ENCODE data around the gene TRNP1. TPM values are rescaled to one million over a fixed set of nuclear protein-coding genes. Genes with fewer than 3 reads are reported as not detected.

The TRNP1 gene
- polyA plus RNA-seq, 1 donor from 2014 or later, result 11.0 TPM

DNA sequence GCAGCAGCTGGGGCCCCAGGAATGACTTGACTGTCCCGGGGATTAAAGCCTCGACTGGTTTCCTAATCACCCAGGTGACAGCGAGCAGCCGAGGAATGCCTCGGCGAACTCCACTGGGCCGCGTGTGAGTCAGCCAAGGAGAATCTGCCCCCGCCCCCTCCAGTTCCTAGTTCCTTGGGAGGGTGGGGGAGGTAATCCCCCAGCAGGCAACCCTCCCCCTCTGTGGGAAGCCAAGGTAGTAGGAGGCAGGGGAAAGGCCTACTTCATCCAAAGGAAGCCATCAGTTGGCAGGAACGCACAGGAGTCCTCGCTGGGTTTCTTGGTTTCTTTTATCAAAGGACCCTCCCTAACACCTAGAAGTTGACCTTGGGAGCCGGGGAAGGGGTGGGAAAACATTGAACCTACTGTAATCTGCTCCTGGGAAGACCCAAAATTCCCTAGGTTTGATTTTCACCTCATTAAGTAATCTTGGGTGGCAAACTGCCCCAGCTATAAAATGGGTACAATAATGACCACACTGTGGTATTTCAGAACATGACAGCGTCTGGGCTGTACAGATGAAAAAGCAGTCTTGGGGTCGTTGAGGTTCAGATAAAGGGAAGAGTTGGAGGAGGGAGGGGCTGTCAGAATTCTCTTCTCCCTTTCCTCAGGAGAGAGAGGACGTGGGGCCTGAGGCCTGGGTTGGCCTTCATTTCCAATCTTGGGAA, 17.7 kb downstream of the TRNP1 start:
- no peaks in the 10 kb centered on the region for H3K9me3 ChIP-seq (ENCODE audit: low read length)
- H3K27me3 ChIP-seq (ENCODE audit: insufficient read depth, low read depth, low read length), result peaks cover 22% of the 10 kb centered on the region
- H3K9me2 ChIP-seq (ENCODE audit: insufficient read depth, low read length), result no peaks in the 10 kb centered on the region
- H3K4me2 ChIP-seq (ENCODE audit: low read length), result no peak overlapping the region
- H3F3A ChIP-seq (ENCODE audit: insufficient read depth, low read length, poor library complexity, severe bottlenecking), result no peaks in the 10 kb centered on the region
- no peak overlapping the region for H2AFZ ChIP-seq (ENCODE audit: low read depth, low read length)
- H3K9ac ChIP-seq (ENCODE audit: low read length), result no peak overlapping the region
- H3K79me2 ChIP-seq (replicated peaks; ENCODE audit: insufficient read depth, low read length), result no peaks in the 10 kb centered on the region
- no peak overlapping the region for H3K27ac ChIP-seq (ENCODE audit: low read length)
- H3K4me3 ChIP-seq (ENCODE audit: low read length), result no peak overlapping the region
- no peaks in the 10 kb centered on the region for H4K20me1 ChIP-seq (ENCODE audit: insufficient read depth)
- no peaks in the 10 kb centered on the region for H3K36me3 ChIP-seq (ENCODE audit: insufficient read depth, low read length)
- TF ChIP-seq POLR2AphosphoS5 (IDR thresholded peaks at IDR 0.05) (no peak), EZH2 (IDR thresholded peaks at IDR 0.05; ENCODE audit: borderline replicate concordance, insufficient read depth, low read length, poor library complexity, severe bottlenecking) (no peak), RAD21 (conservative IDR thresholded peaks at IDR 0.05) (no peak), MXI1 (conservative IDR thresholded peaks at IDR 0.05; ENCODE audit: poor library complexity, severe bottlenecking) (no peak), TAF1 (IDR thresholded peaks at IDR 0.05; ENCODE audit: low read depth) (no peak)
- TF ChIP-seq, protein P1, sequence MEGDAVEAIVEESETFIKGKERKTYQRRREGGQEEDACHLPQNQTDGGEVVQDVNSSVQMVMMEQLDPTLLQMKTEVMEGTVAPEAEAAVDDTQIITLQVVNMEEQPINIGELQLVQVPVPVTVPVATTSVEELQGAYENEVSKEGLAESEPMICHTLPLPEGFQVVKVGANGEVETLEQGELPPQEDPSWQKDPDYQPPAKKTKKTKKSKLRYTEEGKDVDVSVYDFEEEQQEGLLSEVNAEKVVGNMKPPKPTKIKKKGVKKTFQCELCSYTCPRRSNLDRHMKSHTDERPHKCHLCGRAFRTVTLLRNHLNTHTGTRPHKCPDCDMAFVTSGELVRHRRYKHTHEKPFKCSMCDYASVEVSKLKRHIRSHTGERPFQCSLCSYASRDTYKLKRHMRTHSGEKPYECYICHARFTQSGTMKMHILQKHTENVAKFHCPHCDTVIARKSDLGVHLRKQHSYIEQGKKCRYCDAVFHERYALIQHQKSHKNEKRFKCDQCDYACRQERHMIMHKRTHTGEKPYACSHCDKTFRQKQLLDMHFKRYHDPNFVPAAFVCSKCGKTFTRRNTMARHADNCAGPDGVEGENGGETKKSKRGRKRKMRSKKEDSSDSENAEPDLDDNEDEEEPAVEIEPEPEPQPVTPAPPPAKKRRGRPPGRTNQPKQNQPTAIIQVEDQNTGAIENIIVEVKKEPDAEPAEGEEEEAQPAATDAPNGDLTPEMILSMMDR (IDR thresholded peaks at IDR 0.05; ENCODE audit: poor library complexity, severe bottlenecking), result no peak

DNA sequence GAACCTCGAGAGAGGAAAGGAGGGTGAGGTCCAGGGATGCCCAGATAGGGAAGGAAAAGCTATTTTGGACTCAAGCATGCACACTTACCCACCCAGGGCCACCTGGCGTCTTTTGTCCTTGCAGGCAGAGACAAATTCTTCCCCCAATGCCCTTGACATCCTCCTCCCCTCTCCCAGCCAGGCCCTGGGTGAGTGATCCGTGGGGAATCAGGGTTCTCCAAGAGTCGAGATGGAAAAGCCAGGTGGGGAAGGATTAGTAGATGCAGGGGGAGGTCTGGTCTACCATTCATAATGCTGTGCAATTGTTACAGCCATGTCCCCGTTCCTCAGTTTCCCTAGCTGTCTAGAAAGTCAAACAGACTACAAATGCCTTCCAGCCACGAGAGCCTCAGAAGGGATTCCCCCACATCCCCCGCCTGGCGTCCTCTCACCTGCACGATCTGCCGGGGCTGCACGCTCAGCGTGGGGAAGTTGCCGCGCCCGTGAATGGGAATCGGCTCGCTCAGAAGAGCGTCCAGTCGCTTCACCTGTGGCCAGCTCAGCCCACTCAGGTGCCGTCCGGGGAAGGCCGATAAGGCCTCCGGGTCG, 18.6 kb downstream of the TRNP1 start:
- TF ChIP-seq REST (IDR thresholded peaks at IDR 0.05; ENCODE audit: borderline replicate concordance) (no peak), SMC3 (conservative IDR thresholded peaks at IDR 0.05; ENCODE audit: poor library complexity) (no peak), RAD21 (conservative IDR thresholded peaks at IDR 0.05) (no peak), TAF1 (IDR thresholded peaks at IDR 0.05; ENCODE audit: low read depth) (no peak), POLR2AphosphoS5 (IDR thresholded peaks at IDR 0.05) (no peak), EP300 (conservative IDR thresholded peaks at IDR 0.05; ENCODE audit: poor library complexity, severe bottlenecking) (no peak), EZH2 (IDR thresholded peaks at IDR 0.05; ENCODE audit: borderline replicate concordance, insufficient read depth, low read length, poor library complexity, severe bottlenecking) (no peak), MXI1 (conservative IDR thresholded peaks at IDR 0.05; ENCODE audit: poor library complexity, severe bottlenecking) (no peak)
- TF ChIP-seq, protein P1 (IDR thresholded peaks at IDR 0.05; ENCODE audit: poor library complexity, severe bottlenecking), result no peak
- Histone ChIP-seq H3K27me3 (ENCODE audit: insufficient read depth, low read depth, low read length) (peaks cover 22% of the 10 kb centered on the region), H3K4me2 (ENCODE audit: low read length) (no peak overlapping the region), H3K36me3 (ENCODE audit: insufficient read depth, low read length) (no peaks in the 10 kb centered on the region), H3K79me2 (replicated peaks; ENCODE audit: insufficient read depth, low read length) (no peaks in the 10 kb centered on the region), H3K4me3 (ENCODE audit: low read length) (no peak overlapping the region), H4K20me1 (ENCODE audit: insufficient read depth) (no peaks in the 10 kb centered on the region), H2AFZ (ENCODE audit: low read depth, low read length) (no peak overlapping the region), H3K9me3 (ENCODE audit: low read length) (no peaks in the 10 kb centered on the region), H3K9ac (ENCODE audit: low read length) (no peak overlapping the region), H3F3A (ENCODE audit: insufficient read depth, low read length, poor library complexity, severe bottlenecking) (no peaks in the 10 kb centered on the region), H3K9me2 (ENCODE audit: insufficient read depth, low read length) (no peaks in the 10 kb centered on the region), H3K27ac (ENCODE audit: low read length) (no peak overlapping the region)
